IPS-18a (cell line): ENCODE data around the gene CHRNA5.

Experiments used
- H3K27ac ChIP-seq: one replicate; pipeline ENCODE4 v1.5.1; 2013; ENCODE audit warnings: low read length
- H3K27me3 ChIP-seq: one replicate; pipeline ENCODE4 v1.6.1; 2013; ENCODE audit warnings: mild to moderate bottlenecking, low read length; ENCODE audit not compliant: control insufficient read depth, insufficient read depth
- H3K36me3 ChIP-seq: one replicate; pipeline ENCODE4 v1.6.1; 2013; ENCODE audit warnings: low read depth, low read length; ENCODE audit not compliant: control insufficient read depth
- H3K4me1 ChIP-seq: one replicate; pipeline ENCODE4 v1.6.1; 2013; ENCODE audit warnings: low read depth, low read length; ENCODE audit not compliant: control insufficient read depth
- H3K4me3 ChIP-seq: one replicate; pipeline ENCODE4 v1.5.1; 2013; ENCODE audit warnings: low read length
- H3K9ac ChIP-seq: one replicate; pipeline ENCODE4 v1.6.1; 2013; ENCODE audit warnings: mild to moderate bottlenecking, low read length, moderate library complexity
- H3K9me3 ChIP-seq: one replicate; pipeline ENCODE4 v1.6.1; 2013; ENCODE audit warnings: low read depth, low read length; ENCODE audit not compliant: control insufficient read depth

CHRNA5 gene

GRCh38 chr15:78614021-78614420 lies 48.7 kb downstream of the CHRNA5 start:
- Histone ChIP-seq H3K27ac (no peak overlapping the region), H3K27me3 (peaks cover 5% of the 10 kb centered on the region), H3K9me3 (no peaks in the 10 kb centered on the region), H3K4me3 (no peak overlapping the region), H3K9ac (no peak overlapping the region), H3K36me3 (no peaks in the 10 kb centered on the region), H3K4me1 (no peaks in the 10 kb centered on the region)

- Histone ChIP-seq H3K9ac (no peak overlapping the region), H3K9me3 (no peaks in the 10 kb centered on the region), H3K27me3 (peaks cover 17% of the 10 kb centered on the region), H3K4me3 (no peak overlapping the region), H3K4me1 (no peaks in the 10 kb centered on the region), H3K27ac (no peak overlapping the region), H3K36me3 (no peaks in the 10 kb centered on the region)
These were observed 49.9 kb downstream of the CHRNA5 start for GRCh38 chr15:78615151-78615589.

- Histone ChIP-seq H3K27me3 (peaks cover 30% of the 10 kb centered on the region), H3K36me3 (no peaks in the 10 kb centered on the region), H3K4me1 (no peaks in the 10 kb centered on the region), H3K4me3 (no peak overlapping the region), H3K27ac (no peak overlapping the region), H3K9me3 (no peaks in the 10 kb centered on the region), H3K9ac (no peak overlapping the region)
These were observed 51.2 kb downstream of the CHRNA5 start for GRCh38 chr15:78616506-78616905.

- Histone ChIP-seq H3K27ac (no peak overlapping the region), H3K9me3 (no peaks in the 10 kb centered on the region), H3K4me1 (no peaks in the 10 kb centered on the region), H3K27me3 (peaks cover 36% of the 10 kb centered on the region), H3K9ac (no peak overlapping the region), H3K36me3 (no peaks in the 10 kb centered on the region), H3K4me3 (no peak overlapping the region)
These were observed 51.8 kb downstream of the CHRNA5 start for GRCh38 chr15:78617076-78617475.

GRCh38 chr15:78617516-78617915 lies 52.2 kb downstream of the CHRNA5 start:
- Histone ChIP-seq H3K9me3 (no peaks in the 10 kb centered on the region), H3K4me3 (no peak overlapping the region), H3K9ac (no peak overlapping the region), H3K4me1 (no peaks in the 10 kb centered on the region), H3K27ac (no peak overlapping the region), H3K36me3 (no peaks in the 10 kb centered on the region), H3K27me3 (peaks cover 40% of the 10 kb centered on the region)

GRCh38 chr15:78618064-78618463 lies 52.7 kb downstream of the CHRNA5 start:
- H3K9ac ChIP-seq = no peak overlapping the region
- no peak overlapping the region for H3K27ac ChIP-seq
- H3K9me3 ChIP-seq = no peaks in the 10 kb centered on the region
- no peaks in the 10 kb centered on the region for H3K4me1 ChIP-seq
- no peaks in the 10 kb centered on the region for H3K36me3 ChIP-seq
- peaks cover 44% of the 10 kb centered on the region for H3K27me3 ChIP-seq
- H3K4me3 ChIP-seq = no peak overlapping the region

GRCh38 chr15:78618490-78618934 lies 53.2 kb downstream of the CHRNA5 start:
- no peaks in the 10 kb centered on the region for H3K36me3 ChIP-seq
- peaks cover 44% of the 10 kb centered on the region for H3K27me3 ChIP-seq
- H3K4me3 ChIP-seq = no peak overlapping the region
- H3K9ac ChIP-seq = no peak overlapping the region
- H3K27ac ChIP-seq = no peak overlapping the region
- no peaks in the 10 kb centered on the region for H3K9me3 ChIP-seq
- no peaks in the 10 kb centered on the region for H3K4me1 ChIP-seq

GRCh38 chr15:78619022-78619950 lies 54.0 kb downstream of the CHRNA5 start:
- Histone ChIP-seq H3K4me1 (no peaks in the 10 kb centered on the region), H3K27ac (no peak overlapping the region), H3K36me3 (no peaks in the 10 kb centered on the region), H3K9me3 (no peaks in the 10 kb centered on the region), H3K4me3 (peak overlapping the region; percentile 56), H3K27me3 (peaks cover 44% of the 10 kb centered on the region), H3K9ac (no peak overlapping the region)

GRCh38 chr15:78620021-78620526 lies 54.8 kb downstream of the CHRNA5 start:
- no peak overlapping the region for H3K9ac ChIP-seq
- no peaks in the 10 kb centered on the region for H3K9me3 ChIP-seq
- H3K36me3 ChIP-seq = no peaks in the 10 kb centered on the region
- H3K4me1 ChIP-seq = no peaks in the 10 kb centered on the region
- peaks cover 44% of the 10 kb centered on the region for H3K27me3 ChIP-seq
- H3K27ac ChIP-seq = no peak overlapping the region
- H3K4me3 ChIP-seq = peak overlapping the region; percentile 56

- Histone ChIP-seq H3K27ac (no peak within 1 kb of the TSS), H3K27me3 (peaks cover 44% of the 10 kb centered on the region), H3K4me3 (peak within 1 kb of the TSS; percentile 56), H3K36me3 (no peaks in the 10 kb centered on the region), H3K9ac (no peak within 1 kb of the TSS), H3K4me1 (no peaks in the 10 kb centered on the region), H3K9me3 (no peaks in the 10 kb centered on the region)
These were observed 55.5 kb downstream of the CHRNA5 start, which contains the start of gene CHRNA3 for GRCh38 chr15:78620527-78621421. Gene CHRNA3, minus strand, starts transcription at chr15:78620996. Its CDS starts 202 bp downstream, at chr15:78620794.

GRCh38 chr15:78621810-78622402 lies 56.6 kb downstream of the CHRNA5 start:
- Histone ChIP-seq H3K4me3 (no peak overlapping the region), H3K4me1 (no peaks in the 10 kb centered on the region), H3K27me3 (peaks cover 44% of the 10 kb centered on the region), H3K9ac (no peak overlapping the region), H3K36me3 (no peaks in the 10 kb centered on the region), H3K27ac (no peak overlapping the region), H3K9me3 (no peaks in the 10 kb centered on the region)
